ENCODE data around the gene CORO2A.

Gene CORO2A

GRCh38 chr9:98158071-98158831, 34.2 kb downstream of the CORO2A start:
- Histone ChIP-seq H3K4me1 (ENCODE audit: control insufficient read depth, low read length) (no peaks in the 10 kb centered on the region), H3K27ac (ENCODE audit: low read depth, low read length) (no peak overlapping the region), H3K4me2 (ENCODE audit: low read length) (no peak overlapping the region), H3K9me2 (replicated peaks; ENCODE audit: control insufficient read depth, low read length) (no peaks in the 10 kb centered on the region), H3K4me3 (ENCODE audit: low read length) (no peak overlapping the region), H3K27me3 (ENCODE audit: control insufficient read depth, low read length) (no peaks in the 10 kb centered on the region), H3F3A (ENCODE audit: control insufficient read depth, insufficient read depth) (no peaks in the 10 kb centered on the region), H4K20me1 (ENCODE audit: control insufficient read depth, insufficient read depth, low read depth, low read length) (no peaks in the 10 kb centered on the region), H3K9me3 (ENCODE audit: control insufficient read depth, insufficient read depth, low read length) (no peaks in the 10 kb centered on the region), H3K36me3 (ENCODE audit: control insufficient read depth, low read length) (no peaks in the 10 kb centered on the region), H3K79me2 (ENCODE audit: control insufficient read depth, low read length) (no peaks in the 10 kb centered on the region)
- TF ChIP-seq CTCF (IDR thresholded peaks at IDR 0.05; ENCODE audit: low read depth, low read length, poor library complexity, severe bottlenecking) (no peak), EZH2phosphoT487 (IDR thresholded peaks at IDR 0.05; ENCODE audit: borderline replicate concordance, low read length) (no peak)

- no peak for TF ChIP-seq EZH2phosphoT487 (IDR thresholded peaks at IDR 0.05; ENCODE audit: borderline replicate concordance, low read length)
- TF ChIP-seq CTCF (IDR thresholded peaks at IDR 0.05; ENCODE audit: low read depth, low read length, poor library complexity, severe bottlenecking), result no peak
- H4K20me1 ChIP-seq (ENCODE audit: control insufficient read depth, insufficient read depth, low read depth, low read length), result no peaks in the 10 kb centered on the region
- no peaks in the 10 kb centered on the region for H3K9me2 ChIP-seq (replicated peaks; ENCODE audit: control insufficient read depth, low read length)
- H3F3A ChIP-seq (ENCODE audit: control insufficient read depth, insufficient read depth), result no peaks in the 10 kb centered on the region
- H3K9me3 ChIP-seq (ENCODE audit: control insufficient read depth, insufficient read depth, low read length), result no peaks in the 10 kb centered on the region
- H3K4me1 ChIP-seq (ENCODE audit: control insufficient read depth, low read length), result no peaks in the 10 kb centered on the region
- H3K36me3 ChIP-seq (ENCODE audit: control insufficient read depth, low read length), result no peaks in the 10 kb centered on the region
- no peaks in the 10 kb centered on the region for H3K27me3 ChIP-seq (ENCODE audit: control insufficient read depth, low read length)
- no peak overlapping the region for H3K4me3 ChIP-seq (ENCODE audit: low read length)
- no peaks in the 10 kb centered on the region for H3K79me2 ChIP-seq (ENCODE audit: control insufficient read depth, low read length)
- H3K4me2 ChIP-seq (ENCODE audit: low read length), result no peak overlapping the region
- no peak overlapping the region for H3K27ac ChIP-seq (ENCODE audit: low read depth, low read length)
Observed at GRCh38 chr9:98157372-98157771, 35.1 kb downstream of the CORO2A start.

- H3K79me2 ChIP-seq (ENCODE audit: control insufficient read depth, low read length), result no peaks in the 10 kb centered on the region
- no peak for TF ChIP-seq CTCF (IDR thresholded peaks at IDR 0.05; ENCODE audit: low read depth, low read length, poor library complexity, severe bottlenecking)
- no peak for TF ChIP-seq EZH2phosphoT487 (IDR thresholded peaks at IDR 0.05; ENCODE audit: borderline replicate concordance, low read length)
- no peaks in the 10 kb centered on the region for H3K9me3 ChIP-seq (ENCODE audit: control insufficient read depth, insufficient read depth, low read length)
- no peaks in the 10 kb centered on the region for H3K4me1 ChIP-seq (ENCODE audit: control insufficient read depth, low read length)
- H3K27ac ChIP-seq (ENCODE audit: low read depth, low read length), result no peak overlapping the region
- no peaks in the 10 kb centered on the region for H3K36me3 ChIP-seq (ENCODE audit: control insufficient read depth, low read length)
- H3K9me2 ChIP-seq (replicated peaks; ENCODE audit: control insufficient read depth, low read length), result no peaks in the 10 kb centered on the region
- H3K4me3 ChIP-seq (ENCODE audit: low read length), result no peak overlapping the region
- no peak overlapping the region for H3K4me2 ChIP-seq (ENCODE audit: low read length)
- H4K20me1 ChIP-seq (ENCODE audit: control insufficient read depth, insufficient read depth, low read depth, low read length), result no peaks in the 10 kb centered on the region
- H3K27me3 ChIP-seq (ENCODE audit: control insufficient read depth, low read length), result peaks cover 4% of the 10 kb centered on the region; the same call in 1 of the 2 replicates
- no peaks in the 10 kb centered on the region for H3F3A ChIP-seq (ENCODE audit: control insufficient read depth, insufficient read depth)
Observed at GRCh38 chr9:98154678-98155077, 37.8 kb downstream of the CORO2A start.
